Urinary bladder (tissue), 4 donors: ENCODE results near the gene CENPN. TPM values are rescaled to one million over a fixed set of nuclear protein-coding genes. Genes with fewer than 3 reads are reported as not detected.
A peak's percentile ranks its signal among the peaks of the same experiment; 100 is the strongest.

Experiments
- DNase-seq: peaks from one replicate; pipeline ENCODE4 v3.0.0-alpha.2; 2015; ENCODE audit errors: extremely low spot score
- H3K27ac ChIP-seq: one replicate; pipeline ENCODE4 v1.5.1; 2013; ENCODE audit warnings: low read depth, mild to moderate bottlenecking, moderate library complexity
- H3K36me3 ChIP-seq: one replicate; pipeline ENCODE4 v1.6.1; 2013; ENCODE audit warnings: mild to moderate bottlenecking, moderate library complexity; ENCODE audit not compliant: insufficient read depth
- H3K4me1 ChIP-seq: one replicate; pipeline ENCODE4 v1.6.1; 2013; ENCODE audit warnings: mild to moderate bottlenecking, moderate library complexity; ENCODE audit not compliant: insufficient read depth
- H3K4me3 ChIP-seq: one replicate; pipeline ENCODE4 v1.5.1; 2013; ENCODE audit warnings: low read depth, low read length
- WGBS: extraction: QIAGEN DNeasy Blood & Tissue Kit; methylation state at CpG from one replicate; pipeline ENCODE4 v1.1.7; 2013; 5-methylcytosine and 5-hydroxymethylcytosine counted together
- polyA plus RNA-seq: library from polyadenylated mRNA; stranded (reverse); fragments of 200-250 nt; gene quantifications from one replicate; pipeline ENCODE4 v1.2.3, GENCODE V29; 2013
- total RNA-seq: library from RNA; depleted of rRNA; stranded (reverse); fragments of >200 nt; gene quantifications from one replicate; pipeline ENCODE4 v1.2.3, GENCODE V29; 2014
- donor health status: healthy with polysubstance abuse.
- donor health status: healthy.

CENPN gene, protein sequence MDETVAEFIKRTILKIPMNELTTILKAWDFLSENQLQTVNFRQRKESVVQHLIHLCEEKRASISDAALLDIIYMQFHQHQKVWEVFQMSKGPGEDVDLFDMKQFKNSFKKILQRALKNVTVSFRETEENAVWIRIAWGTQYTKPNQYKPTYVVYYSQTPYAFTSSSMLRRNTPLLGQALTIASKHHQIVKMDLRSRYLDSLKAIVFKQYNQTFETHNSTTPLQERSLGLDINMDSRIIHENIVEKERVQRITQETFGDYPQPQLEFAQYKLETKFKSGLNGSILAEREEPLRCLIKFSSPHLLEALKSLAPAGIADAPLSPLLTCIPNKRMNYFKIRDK
- total RNA-seq (37.5 TPM), polyA plus RNA-seq (3.4 TPM)

DNA sequence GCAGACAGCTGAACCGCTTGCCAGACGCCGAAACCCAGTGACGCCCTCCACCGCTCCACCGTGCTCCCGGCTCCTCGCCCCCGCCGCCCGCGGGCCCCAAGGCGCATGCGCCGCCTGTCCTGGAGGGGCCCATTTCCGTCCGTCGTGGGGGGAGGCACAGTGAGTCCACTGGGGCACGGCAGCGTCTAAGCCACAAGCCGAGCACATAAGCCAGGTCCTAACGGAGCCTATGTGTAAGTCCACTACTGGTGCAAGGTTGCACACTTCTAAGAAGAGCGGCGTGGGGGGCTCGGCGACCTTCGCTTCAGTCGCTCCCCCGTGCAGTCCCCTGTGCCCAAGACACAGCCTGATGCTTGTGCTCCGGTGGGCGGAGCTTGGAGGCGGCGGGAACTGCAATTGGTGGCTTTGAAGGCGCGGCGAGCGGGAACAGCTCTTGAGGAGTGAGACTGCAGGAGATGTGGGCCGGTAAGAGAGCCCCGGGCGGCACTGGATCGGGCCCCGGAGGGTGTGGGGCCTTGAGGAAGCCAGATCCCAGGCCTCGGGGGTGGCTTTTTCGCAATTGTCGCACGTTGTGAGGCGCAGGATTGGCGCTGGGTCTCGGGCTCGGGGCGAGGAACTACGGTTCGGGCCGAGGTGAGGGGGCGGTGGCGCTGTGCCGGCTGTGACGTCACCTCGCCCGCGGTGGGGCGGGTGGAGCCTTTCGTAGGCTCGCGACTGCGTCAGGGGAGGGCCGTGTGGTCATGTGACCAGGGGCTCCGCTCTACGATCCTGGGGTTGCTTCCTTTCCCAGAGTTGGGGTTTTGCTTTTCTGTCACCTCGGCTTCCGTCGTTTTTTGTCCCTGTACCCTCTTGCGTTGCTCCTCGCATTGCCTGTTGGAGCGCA, at the start of gene CENPN, which contains the start of gene CMC2:
Gene CENPN, plus strand, starts transcription at position 402 of the 883 bp plus-strand sequence. CDS start 4,726 bp downstream, outside the sequence.
Gene CMC2, minus strand, starts transcription at position 73 of the 883 bp plus-strand sequence. CDS start 9,491 bp downstream, outside the sequence.
- H3K4me3 ChIP-seq: peak within 1 kb of the TSS; percentile 72
- peak within 1 kb of the TSS; percentile 97 for H3K27ac ChIP-seq
- no peaks in the 10 kb centered on the region for H3K36me3 ChIP-seq
- H3K4me1 ChIP-seq: no peaks in the 10 kb centered on the region
- peak; percentile 98 for DNase-seq
- under 1% methylated on average over 75 of the region's 75 CpGs for WGBS

DNA sequence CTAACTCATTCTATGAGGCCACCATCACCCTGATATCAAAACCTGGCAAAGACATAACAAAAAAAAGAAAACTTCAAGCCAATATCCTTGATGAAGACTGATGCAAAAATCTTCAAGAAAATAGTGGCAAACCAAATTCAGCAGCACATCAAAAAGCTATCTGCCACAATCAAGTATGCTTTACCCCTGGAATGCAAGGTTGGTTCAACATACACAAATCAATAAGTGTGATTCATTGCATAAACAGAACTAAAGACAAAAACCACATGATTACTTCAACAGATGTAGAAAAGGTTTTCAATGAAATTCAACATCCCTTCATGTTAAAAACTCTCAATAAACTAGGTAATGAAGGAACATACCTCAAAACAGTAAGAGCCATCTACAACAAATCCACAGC, 48.7 kb upstream of the CENPN start:
- DNase-seq: no peak
- H3K4me1 ChIP-seq: no peaks in the 10 kb centered on the region
- H3K36me3 ChIP-seq: no peaks in the 10 kb centered on the region
- H3K27ac ChIP-seq: no peak overlapping the region
- H3K4me3 ChIP-seq: no peak overlapping the region

DNA sequence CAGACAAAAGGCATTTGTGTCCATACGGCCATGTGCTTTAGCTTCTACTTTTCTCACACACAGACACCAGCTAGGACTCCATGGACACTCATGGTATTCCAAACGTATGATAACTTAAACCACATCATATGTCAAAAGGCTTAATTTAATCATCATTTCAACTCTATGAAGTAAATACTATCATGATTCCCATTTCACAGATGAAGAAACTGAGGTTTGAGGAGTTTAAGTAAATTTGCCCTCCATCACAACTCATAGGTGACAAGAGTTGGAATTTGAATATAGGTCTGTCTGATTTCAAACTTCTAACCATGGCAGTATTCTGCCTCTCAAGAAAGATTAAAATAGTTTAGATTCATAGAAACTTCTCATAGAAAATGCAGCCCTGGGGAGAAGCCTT, 44.1 kb upstream of the CENPN start:
- no peak for DNase-seq
- H3K4me1 ChIP-seq: no peaks in the 10 kb centered on the region
- WGBS: 44% methylated on average over 2 of the region's 2 CpGs
- H3K27ac ChIP-seq: no peak overlapping the region
- H3K4me3 ChIP-seq: no peak overlapping the region
- no peaks in the 10 kb centered on the region for H3K36me3 ChIP-seq

DNA sequence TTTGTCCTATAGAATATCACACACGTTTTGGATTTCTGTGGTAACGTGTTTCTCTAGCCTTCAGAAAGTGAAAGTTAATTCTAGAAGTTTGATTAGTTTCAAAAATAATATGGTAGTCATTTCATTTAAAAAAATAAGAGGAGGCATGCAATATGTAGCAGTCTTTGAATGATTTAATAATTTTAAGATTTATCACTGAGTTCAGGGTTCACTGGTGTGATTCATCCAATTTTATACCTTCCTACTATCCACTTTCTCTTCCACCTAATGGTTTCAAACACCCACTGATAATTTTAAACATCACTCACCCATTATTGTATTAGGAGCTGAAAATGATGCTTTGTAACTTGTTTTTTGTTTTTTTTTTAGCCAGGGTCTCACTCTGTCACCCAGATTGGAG, 42.7 kb upstream of the CENPN start:
- no peaks in the 10 kb centered on the region for H3K36me3 ChIP-seq
- DNase-seq: no peak
- WGBS: 58% methylated on average over 2 of the region's 2 CpGs
- H3K4me3 ChIP-seq: no peak overlapping the region
- H3K4me1 ChIP-seq: no peaks in the 10 kb centered on the region
- H3K27ac ChIP-seq: no peak overlapping the region

DNA sequence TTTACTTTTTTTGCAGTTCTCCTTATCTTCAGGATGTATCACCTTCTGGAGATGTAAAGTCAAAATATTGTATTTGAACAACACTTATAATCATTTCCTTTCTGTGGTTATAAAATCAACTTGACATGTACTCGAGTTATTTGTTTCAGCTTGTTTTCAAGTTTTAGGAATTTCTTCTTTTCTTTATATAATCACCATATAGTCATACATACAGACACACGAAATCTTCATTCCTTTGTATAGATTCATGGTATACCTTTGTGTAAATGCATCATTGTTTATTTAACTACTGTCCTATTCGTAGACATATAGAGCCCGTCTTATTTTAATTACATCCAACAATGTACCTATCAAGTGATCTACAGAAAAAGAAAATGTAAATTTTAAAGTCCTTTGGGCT, 40.4 kb upstream of the CENPN start:
- DNase-seq: no peak
- H3K4me1 ChIP-seq: no peaks in the 10 kb centered on the region
- H3K4me3 ChIP-seq: no peak overlapping the region
- no peak overlapping the region for H3K27ac ChIP-seq
- 79% methylated on average over 4 of the region's 4 CpGs for WGBS
- H3K36me3 ChIP-seq: no peaks in the 10 kb centered on the region

DNA sequence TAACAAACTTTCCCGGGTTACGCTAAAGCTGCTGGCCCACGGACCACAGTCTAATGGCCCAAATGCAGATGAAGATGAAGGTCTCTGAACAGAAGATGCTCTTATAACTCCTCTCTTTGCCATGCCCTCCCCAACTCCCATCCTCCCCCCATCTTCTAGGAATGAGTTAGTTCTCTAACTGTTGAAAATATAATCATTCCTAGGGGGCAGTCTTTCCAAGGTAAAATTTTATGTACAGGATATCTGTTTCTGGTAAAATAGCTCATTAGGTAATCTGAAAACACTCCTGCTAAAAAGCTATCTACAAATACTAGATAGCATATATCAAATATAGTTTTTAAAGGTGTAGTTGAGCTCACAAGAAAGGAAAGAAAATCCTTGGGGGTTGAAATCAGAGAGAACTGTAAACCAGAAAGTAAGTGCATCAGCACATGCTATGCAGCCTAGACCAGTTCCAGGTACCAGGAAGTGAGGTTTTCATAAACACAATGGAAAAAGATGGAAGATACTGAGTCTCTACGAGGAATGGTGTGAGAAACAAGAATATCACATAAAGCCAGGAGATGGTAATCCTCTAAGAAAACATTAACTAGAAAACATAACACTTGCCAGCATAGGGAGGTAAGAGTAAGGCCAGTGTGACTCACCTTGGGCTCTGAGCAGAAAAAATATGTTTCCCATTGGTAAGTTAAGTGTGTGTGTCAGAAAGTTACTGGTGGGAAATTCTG, 38.5 kb upstream of the CENPN start:
- no peak for DNase-seq
- Histone ChIP-seq H3K4me1 (no peaks in the 10 kb centered on the region), H3K27ac (no peak overlapping the region), H3K4me3 (no peak overlapping the region), H3K36me3 (no peaks in the 10 kb centered on the region)
- WGBS: 77% methylated on average over 4 of the region's 4 CpGs

DNA sequence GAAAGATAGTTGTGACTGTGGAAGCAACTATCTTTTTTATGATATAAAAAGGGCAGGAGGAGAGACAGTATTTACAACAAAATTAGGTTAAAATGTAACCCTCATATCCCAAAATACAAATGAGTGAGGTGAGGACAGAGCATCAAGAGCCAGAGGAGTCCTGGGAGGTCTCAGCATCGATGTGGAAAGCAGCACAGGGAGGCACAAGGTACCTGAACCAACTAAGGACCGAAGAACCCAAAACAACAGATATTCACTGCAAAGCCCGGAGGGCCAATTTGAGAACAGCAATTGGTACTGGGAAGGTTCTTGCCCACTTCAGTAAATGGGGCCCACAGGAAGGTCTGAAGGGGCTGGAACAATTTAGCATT, 37.9 kb upstream of the CENPN start:
- 92% methylated on average over 3 of the region's 3 CpGs for WGBS
- no peak for DNase-seq
- no peaks in the 10 kb centered on the region for H3K4me1 ChIP-seq
- no peak overlapping the region for H3K4me3 ChIP-seq
- H3K36me3 ChIP-seq: no peaks in the 10 kb centered on the region
- H3K27ac ChIP-seq: no peak overlapping the region

DNA sequence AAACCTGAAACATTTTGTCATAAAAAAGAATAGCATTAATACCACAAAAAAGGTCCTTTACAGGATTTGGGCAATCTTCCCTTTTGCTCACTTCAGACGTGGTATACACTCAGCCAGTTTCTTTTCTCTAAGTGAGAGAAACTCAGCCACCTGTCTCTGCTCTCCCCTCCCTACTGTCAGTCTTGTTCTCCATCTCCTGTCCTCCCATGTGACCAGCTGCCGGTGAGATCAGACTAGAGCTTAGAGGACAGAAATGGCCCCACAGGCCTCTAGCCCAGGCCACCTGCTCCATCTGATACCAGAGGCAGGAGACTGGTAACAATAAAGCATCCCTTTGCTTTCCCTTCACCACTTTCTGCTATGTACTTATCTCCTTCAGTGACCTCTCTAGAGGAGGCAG, 35.2 kb upstream of the CENPN start:
- no peak overlapping the region for H3K27ac ChIP-seq
- DNase-seq: no peak
- WGBS: 76% methylated on average over 2 of the region's 2 CpGs

DNA sequence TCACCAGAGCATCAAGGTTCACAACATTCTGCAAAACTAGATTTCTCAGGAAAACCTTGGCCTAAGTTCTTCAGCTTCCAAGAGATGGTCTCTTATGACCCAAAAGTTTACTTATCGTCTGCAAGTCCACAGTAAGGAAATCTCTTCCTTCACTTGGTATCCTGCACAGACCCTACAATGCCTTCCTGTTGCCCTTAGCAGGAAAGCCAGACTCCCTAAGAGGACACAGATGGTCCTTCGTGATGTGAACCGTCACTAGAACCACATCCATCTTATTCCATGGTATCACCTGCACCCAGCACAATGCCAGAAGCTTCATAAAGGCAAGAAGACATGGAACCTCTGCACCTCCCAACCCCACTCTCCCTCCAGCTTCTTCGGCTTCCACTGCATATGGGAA, 34.4 kb upstream of the CENPN start:
- H3K36me3 ChIP-seq: no peaks in the 10 kb centered on the region
- H3K27ac ChIP-seq: no peak overlapping the region
- no peak overlapping the region for H3K4me3 ChIP-seq
- 93% methylated on average over 4 of the region's 4 CpGs for WGBS
- no peak for DNase-seq
- H3K4me1 ChIP-seq: no peaks in the 10 kb centered on the region

More for the DNA sequence above, 35.2 kb upstream of the CENPN start:
- no peaks in the 10 kb centered on the region for H3K36me3 ChIP-seq
- H3K4me3 ChIP-seq: no peak overlapping the region
- no peaks in the 10 kb centered on the region for H3K4me1 ChIP-seq

DNA sequence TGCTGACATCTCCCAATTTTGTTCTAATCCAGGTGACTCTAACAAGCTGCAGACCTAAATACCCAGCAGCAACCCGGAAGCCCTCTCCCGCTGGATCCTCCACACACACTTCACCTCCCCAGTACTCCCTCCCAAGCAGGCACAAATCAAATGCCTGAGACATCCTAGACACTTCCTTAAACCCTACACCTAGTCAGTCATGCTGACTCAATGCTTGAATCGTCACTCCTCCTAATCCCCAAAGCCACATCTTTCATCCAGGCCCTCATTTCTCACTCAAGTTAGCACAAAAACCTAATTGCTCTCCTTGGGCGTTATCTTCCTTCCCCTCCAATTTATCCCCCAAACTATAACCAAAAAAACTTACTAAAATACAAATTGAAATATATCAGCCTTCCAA, 33.0 kb upstream of the CENPN start:
- WGBS: 68% methylated on average over 4 of the region's 4 CpGs
- no peaks in the 10 kb centered on the region for H3K36me3 ChIP-seq

DNA sequence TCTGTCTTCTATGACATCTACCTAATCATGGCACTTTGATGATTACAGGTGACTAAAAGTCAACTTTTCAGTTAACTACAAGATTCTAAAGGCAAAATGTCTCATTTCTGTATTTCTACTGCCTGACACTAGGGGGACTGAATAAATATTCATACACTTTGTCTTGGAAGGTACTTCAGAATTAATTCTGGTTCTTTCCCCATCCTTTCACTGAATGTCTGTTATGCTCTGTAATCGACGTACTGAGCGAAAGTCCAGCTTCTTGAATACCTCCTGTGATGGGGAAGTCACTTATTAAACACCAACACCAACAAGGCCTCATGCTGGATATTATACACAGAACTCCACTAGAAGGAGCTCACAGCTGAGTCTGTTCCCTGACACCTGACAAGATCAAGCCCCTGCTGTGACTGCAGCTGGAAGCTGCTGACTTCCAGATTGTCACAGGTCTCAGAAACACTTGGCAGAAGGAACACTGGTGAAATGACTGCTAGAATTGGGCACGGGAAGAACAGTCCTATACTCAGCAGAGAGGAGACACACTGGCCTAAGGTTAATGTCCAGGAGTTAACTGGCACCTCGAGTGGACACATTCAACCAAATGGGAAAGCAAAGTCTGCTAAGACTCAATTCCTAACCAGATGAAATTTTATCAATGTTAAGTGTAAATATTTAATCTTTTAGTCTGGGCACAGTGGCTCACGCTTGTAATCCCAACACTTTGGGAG, 32.2 kb upstream of the CENPN start:
- DNase-seq: no peak
- H3K36me3 ChIP-seq: no peaks in the 10 kb centered on the region
- 88% methylated on average over 6 of the region's 6 CpGs for WGBS

More for the DNA sequence above, 33.0 kb upstream of the CENPN start:
- no peaks in the 10 kb centered on the region for H3K4me1 ChIP-seq
- no peak for DNase-seq
- H3K27ac ChIP-seq: no peak overlapping the region
- no peak overlapping the region for H3K4me3 ChIP-seq

DNA sequence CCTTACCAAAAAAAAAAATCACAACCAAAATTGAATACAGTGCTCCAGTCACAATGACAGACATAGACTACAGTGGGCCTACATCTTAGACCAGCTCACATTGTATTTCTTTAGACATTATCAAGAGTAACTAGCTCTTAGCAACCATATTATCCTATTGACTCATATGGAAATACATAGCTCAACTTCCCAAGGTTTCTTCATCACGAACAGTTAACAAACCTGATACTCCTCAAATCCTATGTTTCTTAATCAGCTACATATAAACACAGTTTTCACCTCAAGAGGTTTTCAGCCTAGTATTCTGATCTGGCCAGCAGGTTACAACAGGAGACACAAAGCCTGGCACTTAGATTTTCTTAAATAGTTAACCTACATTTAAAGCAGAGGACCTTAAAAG, 30.1 kb upstream of the CENPN start:
- no peak for DNase-seq
- Histone ChIP-seq H3K4me1 (no peaks in the 10 kb centered on the region), H3K36me3 (no peaks in the 10 kb centered on the region), H3K4me3 (no peak overlapping the region), H3K27ac (no peak overlapping the region)
- WGBS: 98% methylated on average over 1 of the region's 1 CpG

More for the DNA sequence above, 32.2 kb upstream of the CENPN start:
- H3K4me1 ChIP-seq: no peaks in the 10 kb centered on the region
- no peak overlapping the region for H3K4me3 ChIP-seq
- no peak overlapping the region for H3K27ac ChIP-seq

DNA sequence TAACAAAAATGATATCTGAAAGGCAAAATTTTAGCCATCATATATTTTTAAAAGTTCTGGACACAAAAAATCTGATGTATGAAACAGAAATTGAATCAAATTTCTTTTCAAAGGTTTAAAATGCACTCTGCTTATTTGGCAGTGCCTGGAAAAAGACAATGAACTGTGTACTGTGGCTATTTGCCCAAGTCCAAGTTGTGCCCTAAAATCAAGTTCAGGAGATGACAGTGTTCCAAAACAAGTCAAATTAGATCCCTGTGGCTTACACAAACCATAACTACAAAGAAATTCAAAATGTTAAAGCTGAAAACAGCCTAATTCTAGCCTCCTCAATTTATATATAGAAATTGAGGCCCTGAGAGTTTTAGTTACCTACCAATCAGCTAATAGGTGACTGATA, 25.9 kb upstream of the CENPN start:
- Histone ChIP-seq H3K27ac (no peak overlapping the region), H3K4me1 (no peaks in the 10 kb centered on the region), H3K36me3 (no peaks in the 10 kb centered on the region), H3K4me3 (no peak overlapping the region)
- no peak for DNase-seq
